ENCODE measurements around the gene CLEC2D.
"Not testable (repeated sequence)": the region's sequence is repeated elsewhere in the genome, so short reads cannot be mapped to it uniquely, and the experiment has no call there.

Gene CLEC2D

GRCh38 chr12:9731393-9731792 is 61.9 kb downstream of the CLEC2D start:
- DNase-seq: no peak

- no peak for DNase-seq
These were observed 62.3 kb downstream of the CLEC2D start for GRCh38 chr12:9731797-9732196.

GRCh38 chr12:9732921-9733461 is 63.5 kb downstream of the CLEC2D start, which contains the start of gene CLECL1:
CLECL1 (minus strand) TSS chr12:9733097.
- peak; percentile 37 for DNase-seq

- DNase-seq: no peak
These were observed 66.1 kb downstream of the CLEC2D start for GRCh38 chr12:9735601-9736000.

GRCh38 chr12:9736936-9737705 is 67.6 kb downstream of the CLEC2D start:
- peak; percentile 56 for DNase-seq

GRCh38 chr12:9738905-9739304 is 69.4 kb downstream of the CLEC2D start:
- DNase-seq: not testable (repeated sequence)

- DNase-seq: not testable (repeated sequence)
These were observed 70.0 kb downstream of the CLEC2D start for GRCh38 chr12:9739404-9740105.

- DNase-seq: peak; percentile 60
These were observed 70.7 kb downstream of the CLEC2D start for GRCh38 chr12:9740106-9740750.

GRCh38 chr12:9741726-9742125 is 72.2 kb downstream of the CLEC2D start:
- DNase-seq: peak; percentile 89

GRCh38 chr12:9742661-9743060 is 73.1 kb downstream of the CLEC2D start:
- peak; percentile 60 for DNase-seq

- no peak for DNase-seq
These were observed 75.7 kb downstream of the CLEC2D start for GRCh38 chr12:9745199-9745598.

Data from CD4-positive, alpha-beta T cell treated with Interleukin-21 for 1 hour (primary cell).